HepG2 (cell line): Measurements from ENCODE around the gene BCL2L1. TPM values are rescaled to one million over a fixed set of nuclear protein-coding genes. Genes with fewer than 3 reads are reported as not detected.

Experiments
- GATA4 ChIP-seq: sonication (generic); IDR thresholded peaks from 2 replicates; pipeline ENCODE4 v1.6.1; 2016; ENCODE audit warnings: antibody characterized with exemption, low read depth, borderline replicate concordance
- MYC ChIP-seq: sonication (generic); formaldehyde crosslinking; IDR thresholded peaks from 2 replicates; pipeline ENCODE4 v1.9.0; 2021; ENCODE audit warnings: missing genetic modification reagents, borderline replicate concordance
- PAF1 ChIP-seq: IDR thresholded peaks from 2 replicates; pipeline ENCODE4 v1.6.1; 2016; ENCODE audit warnings: missing genetic modification reagents, missing compliant biosample characterization
- PCBP1 ChIP-seq: fragments of 200-400 bp; formaldehyde crosslinking; IDR thresholded peaks from 2 replicates; pipeline ENCODE4 v1.6.1; 2017; ENCODE audit warnings: mild to moderate bottlenecking, low read depth, low read length, borderline replicate concordance
- PTBP1 ChIP-seq: fragments of 200-400 bp; formaldehyde crosslinking; IDR thresholded peaks from 2 replicates; pipeline ENCODE4 v1.6.1; 2018; ENCODE audit warnings: low read length, low read depth; ENCODE audit not compliant: poor library complexity, severe bottlenecking
- REL ChIP-seq: sonication (generic); formaldehyde crosslinking; conservative IDR thresholded peaks from 2 replicates; pipeline ENCODE4 v1.8.0; 2022; ENCODE audit warnings: mild to moderate bottlenecking, missing genetic modification reagents, moderate library complexity
- SP2 ChIP-seq: sonication (generic); formaldehyde crosslinking; IDR thresholded peaks from 2 replicates; pipeline ENCODE4 v1.5.1; 2020; ENCODE audit warnings: mild to moderate bottlenecking, missing genetic modification reagents
- STAG1 ChIP-seq: sonication (generic); formaldehyde crosslinking; IDR thresholded peaks from 2 replicates; pipeline ENCODE4 v1.4.0; 2020; ENCODE audit warnings: missing genetic modification reagents
- TMF1 ChIP-seq: sonication (generic); formaldehyde crosslinking; IDR thresholded peaks from 2 replicates; pipeline ENCODE4 v1.8.1; 2022; ENCODE audit warnings: low read depth, missing genetic modification reagents
- U2AF1 ChIP-seq: fragments of 200-400 bp; formaldehyde crosslinking; optimal IDR thresholded peaks from 2 replicates; pipeline ENCODE3; 2017; ENCODE audit warnings: mild to moderate bottlenecking, low read depth, low read length
- ZFP36L2 ChIP-seq: sonication (generic); formaldehyde crosslinking; IDR thresholded peaks from 2 replicates; pipeline ENCODE4 v1.4.0; 2020; ENCODE audit warnings: missing genetic modification reagents
- ZNF501 ChIP-seq: sonication (generic); formaldehyde crosslinking; IDR thresholded peaks from 2 replicates; pipeline ENCODE4 v1.5.1; 2020; ENCODE audit warnings: mild to moderate bottlenecking, moderate library complexity, missing genetic modification reagents
- polyA plus RNA-seq, 8 experiments: library from polyadenylated mRNA; depleted of rRNA in 3 of 8; stranded (reverse) in 7 of 8; unstranded in 1 of 8; fragments of >200 nt; fragmentation: Illumina TruSeq in 4 of 8; extraction: Trizol in 4 of 8; gene quantifications; 2 replicates each; pipeline versions ENCODE4 v1.2.1 to v1.2.3, GENCODE V29; 2011 to 2016; ENCODE audit warnings: low read depth in 4 of 8, missing spikeins in 1 of 8, mixed read lengths in 1 of 8; ENCODE audit not compliant: insufficient read depth in 1 of 8
- total RNA-seq, 5 experiments: library from RNA; depleted of rRNA; stranded (reverse); fragments of >200 nt; fragmentation: Illumina TruSeq; extraction: Trizol; gene quantifications; 2 replicates each; pipeline ENCODE4 v1.2.3, GENCODE V29; 2016; ENCODE audit warnings: low read depth in 1 of 5
- TF ChIP-seq, protein P1 (sequence below): sonication (generic); formaldehyde crosslinking; IDR thresholded peaks from 2 replicates; pipeline ENCODE4 v1.5.0; 2020; ENCODE audit warnings: mild to moderate bottlenecking, missing genetic modification reagents
- TF ChIP-seq, protein P2 (sequence below): sonication (generic); formaldehyde crosslinking; IDR thresholded peaks from 2 replicates; pipeline ENCODE4 v1.5.0; 2020; ENCODE audit warnings: missing genetic modification reagents
- TF ChIP-seq, protein P3 (sequence below): sonication (generic); formaldehyde crosslinking; IDR thresholded peaks from 2 replicates; pipeline ENCODE4 v1.4.0; 2020; ENCODE audit warnings: missing genetic modification reagents, borderline replicate concordance
- TF ChIP-seq, protein P4 (sequence below): IDR thresholded peaks from 2 replicates; pipeline ENCODE4 v1.6.1; 2012; ENCODE audit warnings: low read length, improper control_type of control experiment
- TF ChIP-seq, protein P5 (sequence below): sonication (generic); formaldehyde crosslinking; IDR thresholded peaks from 2 replicates; pipeline ENCODE4 v1.8.1; 2023; ENCODE audit warnings: missing genetic modification reagents, inconsistent platforms, borderline replicate concordance

BCL2L1 gene
- total and polyA plus RNA-seq, 2 of the 13 experiments (the other 11 are each of a cell fraction or from before 2014, with no cell fraction given), result 164 to 258 TPM

DNA sequence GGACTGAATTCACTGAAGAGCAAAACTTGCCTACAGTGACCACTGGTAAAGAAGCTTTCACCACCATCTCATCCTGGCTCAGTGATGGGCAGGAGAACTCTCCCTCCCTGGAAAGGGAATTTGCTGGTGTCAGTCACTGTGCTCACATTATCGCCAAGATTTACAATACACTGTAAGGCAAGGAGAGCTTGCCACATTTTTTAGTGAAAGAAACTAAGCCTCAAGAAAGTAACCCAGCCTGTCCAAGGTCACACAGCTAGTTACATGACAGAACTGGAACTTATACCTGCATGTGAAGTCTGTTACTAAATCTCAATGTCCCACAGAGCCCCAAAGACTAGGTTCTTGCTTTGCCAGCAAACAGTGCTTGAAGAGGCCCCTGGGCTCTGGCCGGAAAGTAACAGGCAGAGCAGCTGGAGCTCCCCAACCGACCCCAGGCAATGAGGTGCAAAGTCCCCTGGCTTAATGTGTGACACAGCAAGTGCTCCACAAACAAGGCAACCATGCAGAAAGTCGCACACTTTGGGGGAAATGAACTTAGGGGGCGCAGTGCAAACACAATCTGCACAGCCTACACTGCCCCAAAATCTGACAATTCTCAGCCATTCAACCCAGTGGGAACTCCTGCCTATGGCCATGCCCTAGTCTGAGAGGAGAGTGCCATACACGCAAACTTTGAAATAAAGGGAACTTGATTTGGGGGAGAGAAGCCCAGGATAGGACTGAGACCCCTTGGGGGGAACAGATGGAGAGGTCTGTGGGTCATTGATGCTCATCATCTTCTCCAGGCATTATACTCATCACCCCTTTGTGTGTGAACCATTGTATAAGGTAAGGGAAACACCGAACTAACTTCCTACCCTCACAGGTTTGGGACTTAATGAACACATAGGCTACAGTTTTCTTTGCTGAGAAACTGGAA, 1.9 kb downstream of the BCL2L1 start (continued):
- TF ChIP-seq, protein P1, sequence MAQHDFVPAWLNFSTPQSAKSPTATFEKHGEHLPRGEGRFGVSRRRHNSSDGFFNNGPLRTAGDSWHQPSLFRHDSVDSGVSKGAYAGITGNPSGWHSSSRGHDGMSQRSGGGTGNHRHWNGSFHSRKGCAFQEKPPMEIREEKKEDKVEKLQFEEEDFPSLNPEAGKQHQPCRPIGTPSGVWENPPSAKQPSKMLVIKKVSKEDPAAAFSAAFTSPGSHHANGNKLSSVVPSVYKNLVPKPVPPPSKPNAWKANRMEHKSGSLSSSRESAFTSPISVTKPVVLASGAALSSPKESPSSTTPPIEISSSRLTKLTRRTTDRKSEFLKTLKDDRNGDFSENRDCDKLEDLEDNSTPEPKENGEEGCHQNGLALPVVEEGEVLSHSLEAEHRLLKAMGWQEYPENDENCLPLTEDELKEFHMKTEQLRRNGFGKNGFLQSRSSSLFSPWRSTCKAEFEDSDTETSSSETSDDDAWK, result no peak
- no peak; the same call in none of the 2 replicates for TF ChIP-seq TMF1 (CRISPR knock-in tag)
- TF ChIP-seq, protein P2, sequence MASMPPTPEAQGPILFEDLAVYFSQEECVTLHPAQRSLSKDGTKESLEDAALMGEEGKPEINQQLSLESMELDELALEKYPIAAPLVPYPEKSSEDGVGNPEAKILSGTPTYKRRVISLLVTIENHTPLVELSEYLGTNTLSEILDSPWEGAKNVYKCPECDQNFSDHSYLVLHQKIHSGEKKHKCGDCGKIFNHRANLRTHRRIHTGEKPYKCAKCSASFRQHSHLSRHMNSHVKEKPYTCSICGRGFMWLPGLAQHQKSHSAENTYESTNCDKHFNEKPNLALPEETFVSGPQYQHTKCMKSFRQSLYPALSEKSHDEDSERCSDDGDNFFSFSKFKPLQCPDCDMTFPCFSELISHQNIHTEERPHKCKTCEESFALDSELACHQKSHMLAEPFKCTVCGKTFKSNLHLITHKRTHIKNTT, result no peak
- no peak for TF ChIP-seq PAF1 (CRISPR knock-in tag)
- TF ChIP-seq, protein P3, sequence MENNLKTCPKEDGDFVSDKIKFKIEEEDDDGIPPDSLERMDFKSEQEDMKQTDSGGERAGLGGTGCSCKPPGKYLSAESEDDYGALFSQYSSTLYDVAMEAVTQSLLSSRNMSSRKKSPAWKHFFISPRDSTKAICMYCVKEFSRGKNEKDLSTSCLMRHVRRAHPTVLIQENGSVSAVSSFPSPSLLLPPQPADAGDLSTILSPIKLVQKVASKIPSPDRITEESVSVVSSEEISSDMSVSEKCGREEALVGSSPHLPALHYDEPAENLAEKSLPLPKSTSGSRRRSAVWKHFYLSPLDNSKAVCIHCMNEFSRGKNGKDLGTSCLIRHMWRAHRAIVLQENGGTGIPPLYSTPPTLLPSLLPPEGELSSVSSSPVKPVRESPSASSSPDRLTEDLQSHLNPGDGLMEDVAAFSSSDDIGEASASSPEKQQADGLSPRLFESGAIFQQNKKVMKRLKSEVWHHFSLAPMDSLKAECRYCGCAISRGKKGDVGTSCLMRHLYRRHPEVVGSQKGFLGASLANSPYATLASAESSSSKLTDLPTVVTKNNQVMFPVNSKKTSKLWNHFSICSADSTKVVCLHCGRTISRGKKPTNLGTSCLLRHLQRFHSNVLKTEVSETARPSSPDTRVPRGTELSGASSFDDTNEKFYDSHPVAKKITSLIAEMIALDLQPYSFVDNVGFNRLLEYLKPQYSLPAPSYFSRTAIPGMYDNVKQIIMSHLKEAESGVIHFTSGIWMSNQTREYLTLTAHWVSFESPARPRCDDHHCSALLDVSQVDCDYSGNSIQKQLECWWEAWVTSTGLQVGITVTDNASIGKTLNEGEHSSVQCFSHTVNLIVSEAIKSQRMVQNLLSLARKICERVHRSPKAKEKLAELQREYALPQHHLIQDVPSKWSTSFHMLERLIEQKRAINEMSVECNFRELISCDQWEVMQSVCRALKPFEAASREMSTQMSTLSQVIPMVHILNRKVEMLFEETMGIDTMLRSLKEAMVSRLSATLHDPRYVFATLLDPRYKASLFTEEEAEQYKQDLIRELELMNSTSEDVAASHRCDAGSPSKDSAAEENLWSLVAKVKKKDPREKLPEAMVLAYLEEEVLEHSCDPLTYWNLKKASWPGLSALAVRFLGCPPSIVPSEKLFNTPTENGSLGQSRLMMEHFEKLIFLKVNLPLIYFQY (CRISPR knock-in tag), result peak; percentile 77
- peak; percentile 40 for TF ChIP-seq U2AF1
- TF ChIP-seq GATA4, result peak; percentile 59; the same call in 1 of the 2 replicates
- TF ChIP-seq ZFP36L2, result 0 out of 2 replicates have a peak, but pooled peaks have one; percentile 88
- TF ChIP-seq REL, result no peak
- TF ChIP-seq SP2 (CRISPR knock-in tag), result 0 out of 2 replicates have a peak, but pooled peaks have one; percentile 18
- peak; percentile 92; the same call in 1 of the 2 replicates for TF ChIP-seq MYC (CRISPR knock-in tag)
- TF ChIP-seq PTBP1, result no peak
- TF ChIP-seq, protein P4, sequence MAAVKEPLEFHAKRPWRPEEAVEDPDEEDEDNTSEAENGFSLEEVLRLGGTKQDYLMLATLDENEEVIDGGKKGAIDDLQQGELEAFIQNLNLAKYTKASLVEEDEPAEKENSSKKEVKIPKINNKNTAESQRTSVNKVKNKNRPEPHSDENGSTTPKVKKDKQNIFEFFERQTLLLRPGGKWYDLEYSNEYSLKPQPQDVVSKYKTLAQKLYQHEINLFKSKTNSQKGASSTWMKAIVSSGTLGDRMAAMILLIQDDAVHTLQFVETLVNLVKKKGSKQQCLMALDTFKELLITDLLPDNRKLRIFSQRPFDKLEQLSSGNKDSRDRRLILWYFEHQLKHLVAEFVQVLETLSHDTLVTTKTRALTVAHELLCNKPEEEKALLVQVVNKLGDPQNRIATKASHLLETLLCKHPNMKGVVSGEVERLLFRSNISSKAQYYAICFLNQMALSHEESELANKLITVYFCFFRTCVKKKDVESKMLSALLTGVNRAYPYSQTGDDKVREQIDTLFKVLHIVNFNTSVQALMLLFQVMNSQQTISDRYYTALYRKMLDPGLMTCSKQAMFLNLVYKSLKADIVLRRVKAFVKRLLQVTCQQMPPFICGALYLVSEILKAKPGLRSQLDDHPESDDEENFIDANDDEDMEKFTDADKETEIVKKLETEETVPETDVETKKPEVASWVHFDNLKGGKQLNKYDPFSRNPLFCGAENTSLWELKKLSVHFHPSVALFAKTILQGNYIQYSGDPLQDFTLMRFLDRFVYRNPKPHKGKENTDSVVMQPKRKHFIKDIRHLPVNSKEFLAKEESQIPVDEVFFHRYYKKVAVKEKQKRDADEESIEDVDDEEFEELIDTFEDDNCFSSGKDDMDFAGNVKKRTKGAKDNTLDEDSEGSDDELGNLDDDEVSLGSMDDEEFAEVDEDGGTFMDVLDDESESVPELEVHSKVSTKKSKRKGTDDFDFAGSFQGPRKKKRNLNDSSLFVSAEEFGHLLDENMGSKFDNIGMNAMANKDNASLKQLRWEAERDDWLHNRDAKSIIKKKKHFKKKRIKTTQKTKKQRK, result no peak
- TF ChIP-seq PCBP1, result no peak
- peak; percentile 49 for TF ChIP-seq STAG1 (CRISPR knock-in tag)
- TF ChIP-seq, protein P5, sequence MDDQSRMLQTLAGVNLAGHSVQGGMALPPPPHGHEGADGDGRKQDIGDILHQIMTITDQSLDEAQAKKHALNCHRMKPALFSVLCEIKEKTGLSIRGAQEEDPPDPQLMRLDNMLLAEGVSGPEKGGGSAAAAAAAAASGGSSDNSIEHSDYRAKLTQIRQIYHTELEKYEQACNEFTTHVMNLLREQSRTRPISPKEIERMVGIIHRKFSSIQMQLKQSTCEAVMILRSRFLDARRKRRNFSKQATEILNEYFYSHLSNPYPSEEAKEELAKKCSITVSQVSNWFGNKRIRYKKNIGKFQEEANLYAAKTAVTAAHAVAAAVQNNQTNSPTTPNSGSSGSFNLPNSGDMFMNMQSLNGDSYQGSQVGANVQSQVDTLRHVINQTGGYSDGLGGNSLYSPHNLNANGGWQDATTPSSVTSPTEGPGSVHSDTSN (CRISPR knock-in tag), result no peak
- peak; percentile 70 for TF ChIP-seq ZNF501 (CRISPR knock-in tag)
